KMS-11 (cell line): Measurements from ENCODE around the gene LHB.

Source experiments
- H2AFZ ChIP-seq: fragments of 200-600 bp; sonication (generic); 2 replicates; pipeline ENCODE4 v1.6.1; 2016; ENCODE audit warnings: antibody characterized with exemption, mixed run types, low read depth
- H3K27ac ChIP-seq: fragments of 200-600 bp; sonication (generic); 2 replicates; pipeline ENCODE4 v1.6.1; 2016; ENCODE audit warnings: mild to moderate bottlenecking, mixed run types
- H3K27me3 ChIP-seq: fragments of 200-600 bp; sonication (generic); 2 replicates; pipeline ENCODE4 v1.6.1; 2017; ENCODE audit warnings: mild to moderate bottlenecking, low read depth, mixed run types, moderate library complexity; ENCODE audit not compliant: insufficient read depth
- H3K36me3 ChIP-seq: fragments of 200-600 bp; sonication (generic); 2 replicates; pipeline ENCODE4 v1.6.1; 2017; ENCODE audit warnings: mild to moderate bottlenecking, mixed run types; ENCODE audit not compliant: insufficient read depth
- H3K4me1 ChIP-seq: fragments of 200-600 bp; sonication (generic); 2 replicates; pipeline ENCODE4 v1.6.1; 2016; ENCODE audit warnings: mild to moderate bottlenecking, low read depth, mixed run types; ENCODE audit not compliant: poor library complexity, severe bottlenecking
- H3K4me2 ChIP-seq: fragments of 200-600 bp; sonication (generic); 2 replicates; pipeline ENCODE4 v1.7.0; 2016; ENCODE audit warnings: mild to moderate bottlenecking, mixed run types
- H3K4me3 ChIP-seq: fragments of 200-600 bp; sonication (generic); IDR thresholded peaks from 2 replicates; pipeline ENCODE4 v1.6.1; 2017; ENCODE audit warnings: low read depth, low read length, mixed read lengths; ENCODE audit not compliant: insufficient read depth
- H3K79me2 ChIP-seq: fragments of 200-600 bp; sonication (generic); 2 replicates; pipeline ENCODE4 v1.6.1; 2016; ENCODE audit warnings: low read depth, mixed run types; ENCODE audit not compliant: insufficient read depth
- H3K9ac ChIP-seq: fragments of 200-600 bp; sonication (generic); 2 replicates; pipeline ENCODE4 v1.6.1; 2016; ENCODE audit warnings: mild to moderate bottlenecking, mixed run types
- H4K20me1 ChIP-seq: fragments of 200-600 bp; sonication (generic); 2 replicates; pipeline ENCODE4 v1.6.1; 2016; ENCODE audit warnings: mild to moderate bottlenecking, mixed run types; ENCODE audit not compliant: insufficient read depth
- CTCF ChIP-seq: fragments of 200-600 bp; sonication (generic); conservative IDR thresholded peaks from 2 replicates; pipeline ENCODE4 v1.6.1; 2017; ENCODE audit warnings: low read depth, mild to moderate bottlenecking, antibody characterized with exemption, low read length, moderate library complexity, mixed read lengths

Gene LHB

GRCh38 chr19:49017041-49017665 lies at the start of gene LHB:
Gene LHB (minus strand): TSS chr19:49017091. CDS start chr19:49017081, 10 bp downstream.
- no peak within 1 kb of the TSS for H3K4me3 ChIP-seq
- peak within 1 kb of the TSS; percentile 14; the same call in 1 of the 2 replicates for H2AFZ ChIP-seq
- H3K27ac ChIP-seq = no peak within 1 kb of the TSS
- H3K9ac ChIP-seq = no peak within 1 kb of the TSS
- H3K27me3 ChIP-seq = peaks cover 29% of the 10 kb centered on the region
- H3K4me2 ChIP-seq = peak within 1 kb of the TSS; percentile 73
- H3K4me1 ChIP-seq = no peaks in the 10 kb centered on the region
- TF ChIP-seq CTCF = no peak
- no peaks in the 10 kb centered on the region for H3K36me3 ChIP-seq
- no peaks in the 10 kb centered on the region for H4K20me1 ChIP-seq
- H3K79me2 ChIP-seq = no peaks in the 10 kb centered on the region

- H3K36me3 ChIP-seq = no peaks in the 10 kb centered on the region
- H3K79me2 ChIP-seq = no peaks in the 10 kb centered on the region
- no peaks in the 10 kb centered on the region for H4K20me1 ChIP-seq
- no peak overlapping the region for H3K4me3 ChIP-seq
- no peak overlapping the region for H3K9ac ChIP-seq
- no peak overlapping the region for H3K27ac ChIP-seq
- H3K4me2 ChIP-seq = no peak overlapping the region
- no peaks in the 10 kb centered on the region for H3K4me1 ChIP-seq
- TF ChIP-seq CTCF = no peak
- H2AFZ ChIP-seq = no peak overlapping the region
- H3K27me3 ChIP-seq = peaks cover 92% of the 10 kb centered on the region
Observed at GRCh38 chr19:49065905-49066512, 49.1 kb upstream of the LHB start.

- Histone ChIP-seq H4K20me1 (no peaks in the 10 kb centered on the region), H3K4me1 (no peaks in the 10 kb centered on the region), H3K4me3 (no peak within 1 kb of the TSS), H2AFZ (no peak within 1 kb of the TSS), H3K36me3 (no peaks in the 10 kb centered on the region), H3K27me3 (peaks cover 94% of the 10 kb centered on the region), H3K79me2 (no peaks in the 10 kb centered on the region), H3K4me2 (no peak within 1 kb of the TSS), H3K27ac (no peak within 1 kb of the TSS), H3K9ac (no peak within 1 kb of the TSS)
- TF ChIP-seq CTCF = no peak
Observed at GRCh38 chr19:49064768-49065611, 48.1 kb upstream of the LHB start, which contains the start of gene NTF4. Gene NTF4 (minus strand): TSS chr19:49064818. CDS start chr19:49061997, 2,821 bp downstream.

GRCh38 chr19:49064029-49064629 lies 47.2 kb upstream of the LHB start:
- H3K79me2 ChIP-seq = no peaks in the 10 kb centered on the region
- H3K27me3 ChIP-seq = peaks cover 92% of the 10 kb centered on the region
- no peak overlapping the region for H3K4me3 ChIP-seq
- no peak for TF ChIP-seq CTCF
- H3K27ac ChIP-seq = no peak overlapping the region
- H3K4me2 ChIP-seq = no peak overlapping the region
- H4K20me1 ChIP-seq = no peaks in the 10 kb centered on the region
- no peaks in the 10 kb centered on the region for H3K36me3 ChIP-seq
- no peaks in the 10 kb centered on the region for H3K4me1 ChIP-seq
- no peak overlapping the region for H2AFZ ChIP-seq
- H3K9ac ChIP-seq = no peak overlapping the region
